Cardiac muscle cell (in vitro differentiated cells and primary cell): ENCODE measurements around the gene ELP5. TPM values are rescaled to one million over a fixed set of nuclear protein-coding genes. Genes with fewer than 3 reads are reported as not detected.

Experiments used
- DNase-seq, 2 donors: peaks; one replicate each; pipeline versions ENCODE4 v3.0.0 to v3.0.0-alpha.2; 2010 to 2017; ENCODE audit warnings: low read depth in 1 of 2, low spot score in 1 of 2
- H3K27ac ChIP-seq: fragments of 200-600 bp; sonication (generic); 2 replicates; pipeline ENCODE4 v1.5.1; 2016
- H3K27me3 ChIP-seq: fragments of 200-600 bp; sonication (generic); 2 replicates; pipeline ENCODE4 v1.6.0; 2016; ENCODE audit warnings: control low read depth
- H3K36me3 ChIP-seq: fragments of 200-600 bp; sonication (generic); 2 replicates; pipeline ENCODE4 v1.5.1; 2016; ENCODE audit warnings: control low read depth
- H3K4me1 ChIP-seq: fragments of 200-600 bp; sonication (generic); 2 replicates; pipeline ENCODE4 v1.8.1; 2017; ENCODE audit warnings: low read depth, mild to moderate bottlenecking, mixed run types
- H3K4me3 ChIP-seq: fragments of 200-600 bp; sonication (generic); 2 replicates; pipeline ENCODE4 v1.5.1; 2016; ENCODE audit warnings: mild to moderate bottlenecking
- H3K9me3 ChIP-seq: fragments of 200-600 bp; sonication (generic); 2 replicates; pipeline ENCODE4 v1.5.1; 2017; ENCODE audit warnings: low read depth, mild to moderate bottlenecking, control low read depth
- polyA plus RNA-seq: library from polyadenylated mRNA; unstranded; fragments of >200 nt; fragmentation: Nextera tagmentation; extraction: Ambion mirVana; gene quantifications from 2 replicates; pipeline ENCODE4 v1.2.1, GENCODE V29; 2016
- total RNA-seq: library from RNA; depleted of rRNA; stranded (reverse); fragments of >200 nt; gene quantifications from 2 replicates; pipeline ENCODE4 v1.2.3, GENCODE V29; 2016
- TF ChIP-seq, protein P1 (sequence below): IDR thresholded peaks from 2 replicates; pipeline ENCODE4 v1.5.1; 2012; ENCODE audit warnings: low read depth, mild to moderate bottlenecking, low read length

The ELP5 gene, protein sequence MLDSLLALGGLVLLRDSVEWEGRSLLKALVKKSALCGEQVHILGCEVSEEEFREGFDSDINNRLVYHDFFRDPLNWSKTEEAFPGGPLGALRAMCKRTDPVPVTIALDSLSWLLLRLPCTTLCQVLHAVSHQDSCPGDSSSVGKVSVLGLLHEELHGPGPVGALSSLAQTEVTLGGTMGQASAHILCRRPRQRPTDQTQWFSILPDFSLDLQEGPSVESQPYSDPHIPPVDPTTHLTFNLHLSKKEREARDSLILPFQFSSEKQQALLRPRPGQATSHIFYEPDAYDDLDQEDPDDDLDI
- 54.5 and 68.8 TPM in 2 replicates for total RNA-seq
- 62.3 and 82.9 TPM in 2 replicates for polyA plus RNA-seq

DNA sequence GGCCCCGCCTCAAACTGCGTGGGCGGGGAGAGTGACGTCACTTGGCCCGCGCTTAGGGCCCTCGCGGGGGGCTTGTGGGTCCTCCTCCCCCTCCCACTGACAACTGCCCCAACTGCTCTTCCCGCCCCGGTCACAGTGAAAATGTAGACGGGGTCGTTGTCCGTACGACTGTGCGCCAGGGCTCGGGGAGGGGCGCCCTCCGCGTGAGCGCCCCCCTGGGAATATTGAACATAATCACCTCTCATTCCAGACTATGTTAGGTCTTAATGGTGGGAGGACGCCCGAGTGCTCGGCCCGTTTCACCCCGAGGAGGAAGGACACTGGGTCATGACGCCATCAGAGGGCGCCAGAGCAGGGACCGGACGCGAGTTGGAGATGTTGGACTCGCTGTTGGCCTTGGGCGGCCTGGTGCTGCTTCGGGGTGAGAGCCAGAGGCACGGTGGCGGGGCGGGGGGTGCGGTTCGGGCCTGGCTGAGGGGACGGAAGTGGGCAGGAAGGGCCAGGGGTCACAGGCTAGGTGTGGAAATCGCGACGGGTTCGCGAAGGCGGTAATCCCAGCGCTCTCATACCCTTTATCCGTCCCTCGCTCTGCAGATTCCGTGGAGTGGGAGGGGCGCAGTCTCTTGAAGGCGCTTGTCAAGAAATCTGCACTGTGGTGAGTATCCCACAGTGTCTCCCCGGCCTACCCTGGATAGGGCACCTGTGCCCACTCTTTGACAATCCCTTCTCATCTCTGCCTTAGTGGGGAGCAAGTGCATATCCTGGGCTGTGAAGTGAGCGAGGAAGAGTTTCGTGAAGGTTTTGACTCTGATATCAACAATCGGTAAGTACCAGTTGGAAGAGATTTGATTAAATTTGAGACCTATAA, at the start of gene ELP5:
Gene ELP5 (plus strand): TSS at position 40 of the 868 bp plus-strand sequence. CDS start 336 bp downstream, at position 376.
- Histone ChIP-seq H3K4me3 (peak within 1 kb of the TSS; percentile 69), H3K36me3 (peaks cover 9% of the 10 kb centered on the region), H3K9me3 (no peaks in the 10 kb centered on the region), H3K4me1 (peaks cover 19% of the 10 kb centered on the region), H3K27me3 (no peaks in the 10 kb centered on the region), H3K27ac (peak within 1 kb of the TSS; percentile 99)
- peak; percentile 94 to 97 for DNase-seq
- TF ChIP-seq, protein P1, sequence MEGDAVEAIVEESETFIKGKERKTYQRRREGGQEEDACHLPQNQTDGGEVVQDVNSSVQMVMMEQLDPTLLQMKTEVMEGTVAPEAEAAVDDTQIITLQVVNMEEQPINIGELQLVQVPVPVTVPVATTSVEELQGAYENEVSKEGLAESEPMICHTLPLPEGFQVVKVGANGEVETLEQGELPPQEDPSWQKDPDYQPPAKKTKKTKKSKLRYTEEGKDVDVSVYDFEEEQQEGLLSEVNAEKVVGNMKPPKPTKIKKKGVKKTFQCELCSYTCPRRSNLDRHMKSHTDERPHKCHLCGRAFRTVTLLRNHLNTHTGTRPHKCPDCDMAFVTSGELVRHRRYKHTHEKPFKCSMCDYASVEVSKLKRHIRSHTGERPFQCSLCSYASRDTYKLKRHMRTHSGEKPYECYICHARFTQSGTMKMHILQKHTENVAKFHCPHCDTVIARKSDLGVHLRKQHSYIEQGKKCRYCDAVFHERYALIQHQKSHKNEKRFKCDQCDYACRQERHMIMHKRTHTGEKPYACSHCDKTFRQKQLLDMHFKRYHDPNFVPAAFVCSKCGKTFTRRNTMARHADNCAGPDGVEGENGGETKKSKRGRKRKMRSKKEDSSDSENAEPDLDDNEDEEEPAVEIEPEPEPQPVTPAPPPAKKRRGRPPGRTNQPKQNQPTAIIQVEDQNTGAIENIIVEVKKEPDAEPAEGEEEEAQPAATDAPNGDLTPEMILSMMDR: peak; percentile 10

DNA sequence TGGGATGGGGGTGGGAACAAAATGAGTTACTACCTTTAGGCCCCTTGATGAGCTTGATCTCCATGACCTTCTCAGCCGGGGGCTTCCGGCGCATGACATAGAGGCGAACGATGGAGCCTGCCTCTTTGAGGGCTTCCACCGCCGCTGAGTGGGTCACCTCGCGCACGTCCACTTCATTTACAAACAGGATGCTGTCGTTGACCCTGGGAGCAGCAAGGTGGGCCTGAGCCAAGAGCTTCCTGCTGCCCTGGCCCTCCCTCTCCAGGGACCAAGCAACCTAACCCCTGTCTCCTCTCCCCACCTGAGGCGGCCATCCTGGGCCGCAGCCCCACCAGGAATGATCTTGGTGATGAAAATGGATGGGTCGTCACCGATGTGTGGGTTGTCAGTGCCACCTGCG, 48.6 kb upstream of the ELP5 start:
- Histone ChIP-seq H3K4me3 (no peak overlapping the region), H3K36me3 (peaks cover 27% of the 10 kb centered on the region), H3K9me3 (no peaks in the 10 kb centered on the region), H3K4me1 (peaks cover 11% of the 10 kb centered on the region), H3K27ac (no peak overlapping the region), H3K27me3 (no peaks in the 10 kb centered on the region)
- DNase-seq: no peak
- TF ChIP-seq, protein P1: no peak

DNA sequence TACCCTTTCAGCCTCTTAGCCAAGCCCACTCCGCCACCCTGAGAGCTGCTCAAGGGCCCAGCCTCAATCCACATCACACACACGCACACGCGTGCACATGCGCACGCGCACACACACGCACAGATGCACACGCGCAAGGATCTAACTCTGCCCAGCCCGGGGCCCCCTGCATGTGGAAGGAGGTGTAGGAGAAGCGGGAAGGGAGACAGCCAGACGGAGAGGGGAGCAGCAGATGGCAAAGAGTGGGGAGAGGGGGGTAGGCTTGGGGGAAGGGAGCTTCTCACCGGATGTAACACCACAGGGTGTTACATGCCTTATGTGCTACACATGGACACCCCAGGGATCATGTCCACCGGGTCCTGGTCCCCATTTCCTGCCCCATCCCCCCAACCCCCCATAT, 47.7 kb upstream of the ELP5 start:
- TF ChIP-seq, protein P1: no peak
- Histone ChIP-seq H3K27ac (no peak overlapping the region), H3K27me3 (no peaks in the 10 kb centered on the region), H3K4me3 (peak overlapping the region; percentile 27), H3K9me3 (no peaks in the 10 kb centered on the region), H3K36me3 (peaks cover 27% of the 10 kb centered on the region), H3K4me1 (peaks cover 18% of the 10 kb centered on the region)
- no peak for DNase-seq

DNA sequence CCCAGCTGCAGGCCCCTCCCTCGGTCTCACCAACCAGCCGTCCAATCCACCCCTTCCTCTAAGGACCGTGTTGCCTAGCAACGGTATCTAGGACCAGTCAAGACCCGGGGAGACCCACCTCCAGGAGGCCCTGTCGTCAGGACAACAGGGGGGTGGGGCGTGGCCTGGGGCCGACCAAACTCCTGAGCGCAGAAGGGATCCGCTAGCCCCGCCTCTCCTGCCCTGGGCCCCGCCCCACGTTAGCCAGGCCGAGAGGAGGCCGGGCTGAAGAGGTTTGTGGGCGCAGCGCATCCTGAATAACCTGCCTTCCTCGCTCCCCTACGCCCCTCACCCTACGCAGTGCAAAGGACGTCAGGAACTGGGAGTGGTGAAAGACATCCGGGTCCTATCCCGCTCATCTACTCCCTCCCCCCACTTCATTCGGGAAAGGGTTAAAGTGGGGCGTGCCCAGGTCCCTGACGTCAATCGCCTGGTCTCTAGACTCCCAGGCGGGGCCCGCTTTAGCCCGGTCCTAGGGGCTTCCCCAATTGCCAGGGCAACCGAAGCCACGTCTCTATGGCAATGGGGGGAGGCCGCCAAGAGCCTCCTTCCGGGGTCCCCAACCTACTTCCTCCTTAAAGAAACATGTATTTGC, 47.1 kb upstream of the ELP5 start:
- TF ChIP-seq, protein P1: no peak
- H3K27ac ChIP-seq: peak overlapping the region; percentile 57
- DNase-seq: peak; percentile 90 to 96
- H3K27me3 ChIP-seq: no peaks in the 10 kb centered on the region
- no peaks in the 10 kb centered on the region for H3K9me3 ChIP-seq
- H3K4me1 ChIP-seq: peaks cover 18% of the 10 kb centered on the region
- H3K36me3 ChIP-seq: peaks cover 27% of the 10 kb centered on the region
- H3K4me3 ChIP-seq: peak overlapping the region; percentile 27

DNA sequence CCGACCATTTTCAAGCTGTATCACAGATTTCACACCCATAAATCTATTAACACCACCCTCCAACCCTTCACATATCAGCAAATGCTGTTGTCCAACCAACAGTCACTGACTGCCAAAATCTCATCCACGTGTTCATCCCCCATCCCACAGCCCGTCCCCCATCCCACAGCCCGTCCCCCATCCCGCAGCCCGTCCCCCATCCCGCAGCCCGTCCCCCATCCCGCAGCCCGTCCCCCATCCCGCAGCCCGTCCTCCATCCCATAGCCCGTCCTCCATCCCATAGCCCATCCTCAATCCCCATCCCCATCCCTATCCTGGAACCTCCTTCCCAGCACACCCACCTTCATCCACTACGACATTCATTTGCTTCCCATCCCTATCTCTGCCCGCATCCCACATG, 46.5 kb upstream of the ELP5 start:
- Histone ChIP-seq H3K36me3 (peaks cover 27% of the 10 kb centered on the region), H3K4me3 (peak overlapping the region; percentile 27), H3K4me1 (peaks cover 18% of the 10 kb centered on the region), H3K27ac (peak overlapping the region; percentile 57), H3K9me3 (no peaks in the 10 kb centered on the region), H3K27me3 (no peaks in the 10 kb centered on the region)
- TF ChIP-seq, protein P1: no peak
- DNase-seq: no peak
